NCI-H2196 treated with DMSO at 0.1 percent for 48 hours (cell line): ENCODE data around the gene B9D1.

Experiments
- DNase-seq: peaks from one replicate; lab custom pipeline; 2025; ENCODE audit not compliant: unreplicated experiment; lab: John Stamatoyannopoulos, UW

Gene B9D1

GRCh38 chr17:19341641-19342610, 20.6 kb downstream of the B9D1 start:
- no peak for DNase-seq

GRCh38 chr17:19341211-19341631, 21.3 kb downstream of the B9D1 start:
- no peak for DNase-seq

- DNase-seq: no peak
These were observed 23.1 kb downstream of the B9D1 start for GRCh38 chr17:19339341-19339815.

GRCh38 chr17:19338031-19338990, 24.2 kb downstream of the B9D1 start:
- no peak for DNase-seq

DNA sequence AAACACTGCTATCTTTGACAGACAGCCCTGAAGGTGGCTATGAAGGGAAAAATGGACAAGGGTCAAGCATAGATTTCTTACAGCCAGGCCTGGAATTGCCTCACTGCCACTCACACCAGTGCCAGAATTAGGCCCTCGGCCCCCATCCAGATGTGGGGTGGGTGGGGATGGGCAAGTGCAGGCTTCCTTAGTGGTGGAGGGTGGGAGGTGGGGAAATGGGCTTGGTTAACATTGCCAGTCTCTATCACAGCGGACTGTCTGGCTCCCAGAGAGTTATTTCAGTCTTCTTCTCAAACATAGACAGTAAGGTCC, 24.9 kb downstream of the B9D1 start:
- no peak for DNase-seq

DNA sequence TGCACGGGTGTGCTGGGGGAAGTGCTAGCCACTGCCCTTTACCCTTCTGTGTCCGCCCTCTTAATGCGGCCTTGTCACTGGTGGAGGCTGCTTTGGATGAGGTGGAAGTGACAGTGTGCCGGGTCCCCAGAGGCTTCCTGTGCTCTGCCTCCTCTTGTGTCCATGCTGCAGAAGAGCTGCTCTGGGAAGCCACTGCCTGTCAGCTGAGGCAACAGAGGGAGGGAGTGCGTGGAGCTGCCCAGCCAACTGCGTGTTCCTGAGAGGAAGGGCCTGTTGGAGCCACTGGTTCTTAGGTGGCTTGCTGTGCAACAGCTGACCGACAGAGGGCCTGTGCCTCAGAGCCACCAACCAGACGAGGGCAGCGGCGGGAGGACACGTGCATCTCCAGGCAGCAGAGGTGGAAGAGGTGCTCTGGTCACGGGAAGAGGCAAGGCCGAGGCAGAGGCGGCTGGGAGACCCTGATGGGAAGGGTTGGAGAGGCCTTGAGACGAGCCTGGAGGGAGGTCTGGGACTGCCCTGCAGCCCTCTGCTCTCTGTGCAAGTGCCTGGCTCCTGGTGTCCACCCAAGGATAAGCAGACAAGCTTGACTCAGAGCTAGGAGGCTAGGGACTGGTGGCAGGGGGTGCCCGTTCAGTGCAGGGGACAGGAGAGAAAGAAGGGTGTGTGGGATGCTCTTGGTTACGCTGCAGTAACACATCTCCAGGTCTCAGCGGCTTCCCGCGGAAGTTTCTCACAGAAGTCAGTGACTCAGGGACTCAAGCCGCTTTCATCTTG, 25.4 kb downstream of the B9D1 start:
- no peak for DNase-seq

DNA sequence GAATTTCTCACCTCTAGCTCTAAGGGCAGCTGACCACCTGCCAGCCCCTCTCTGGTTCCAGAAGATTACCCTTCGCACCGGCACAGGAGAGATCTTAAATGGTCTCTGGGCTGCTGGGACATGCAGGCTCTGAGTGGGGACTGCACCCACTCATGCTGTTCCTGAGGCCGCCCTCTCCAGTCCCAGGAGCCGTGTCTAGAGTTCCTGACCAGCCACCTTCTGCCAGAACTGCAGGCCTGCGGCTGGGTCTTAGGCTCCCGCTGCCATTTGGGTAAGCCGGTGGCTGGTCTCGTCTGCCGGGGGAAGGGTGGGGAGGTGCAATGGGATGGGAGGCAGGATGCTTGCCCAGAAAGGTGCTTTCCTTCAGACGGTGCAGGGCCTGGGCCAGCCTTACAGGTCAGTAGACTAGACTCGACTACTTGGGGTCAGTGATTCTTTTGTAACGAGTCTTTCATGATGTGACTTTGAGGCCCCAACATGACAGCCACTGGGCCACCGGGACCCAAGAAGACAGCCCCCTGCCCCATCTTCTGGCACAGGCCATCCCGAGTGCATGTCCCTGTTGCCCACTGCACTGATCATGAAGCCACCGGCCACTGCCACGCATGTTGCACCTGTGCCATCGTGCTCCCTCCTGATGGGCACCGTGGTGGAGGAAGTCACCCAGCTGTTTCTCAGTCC, 26.4 kb downstream of the B9D1 start:
- no peak for DNase-seq

DNA sequence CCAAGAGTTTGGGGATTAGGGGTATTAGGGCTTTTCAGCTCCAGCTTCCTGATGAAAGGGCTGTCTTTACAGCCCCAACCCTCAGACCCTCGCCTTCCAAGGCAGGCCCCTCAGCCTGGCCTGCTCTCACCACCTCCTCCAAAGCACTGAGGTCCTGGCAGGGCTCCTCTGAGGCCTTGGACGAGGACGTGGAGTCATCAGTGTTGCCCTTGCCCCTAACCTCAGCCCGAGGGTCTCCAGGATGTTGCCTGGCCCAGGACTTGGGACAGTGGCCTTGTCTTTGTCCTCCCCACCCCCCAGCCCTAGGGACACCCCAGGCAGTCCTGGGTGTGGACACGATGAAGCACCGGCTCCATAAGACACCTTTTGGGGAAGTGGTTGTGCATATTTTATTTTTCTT, 28.2 kb downstream of the B9D1 start:
- DNase-seq: no peak

DNA sequence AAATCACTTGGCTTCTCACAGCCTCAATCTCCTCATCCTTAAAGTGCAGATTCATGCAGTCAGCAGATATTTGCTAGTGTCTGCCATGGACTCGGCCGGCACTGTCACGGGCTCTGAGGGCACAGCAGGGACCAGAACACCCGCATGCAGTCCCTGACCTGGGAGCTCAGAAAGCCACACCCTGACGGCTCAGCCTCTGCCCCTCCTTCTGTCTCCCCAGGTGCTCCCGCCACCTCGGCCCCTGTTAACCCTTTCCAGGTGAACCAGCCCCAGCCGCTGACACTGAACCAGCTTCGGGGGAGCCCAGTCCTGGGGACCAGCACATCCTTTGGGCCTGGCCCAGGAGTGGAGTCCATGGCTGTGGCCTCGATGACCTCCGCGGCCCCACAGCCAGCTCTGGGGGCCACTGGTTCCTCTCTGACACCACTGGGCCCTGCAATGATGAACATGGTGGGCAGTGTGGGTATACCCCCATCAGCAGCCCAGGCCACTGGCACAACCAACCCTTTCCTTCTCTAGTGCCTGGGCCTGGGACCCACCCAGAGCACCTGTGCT, 28.7 kb downstream of the B9D1 start:
- no peak for DNase-seq

DNA sequence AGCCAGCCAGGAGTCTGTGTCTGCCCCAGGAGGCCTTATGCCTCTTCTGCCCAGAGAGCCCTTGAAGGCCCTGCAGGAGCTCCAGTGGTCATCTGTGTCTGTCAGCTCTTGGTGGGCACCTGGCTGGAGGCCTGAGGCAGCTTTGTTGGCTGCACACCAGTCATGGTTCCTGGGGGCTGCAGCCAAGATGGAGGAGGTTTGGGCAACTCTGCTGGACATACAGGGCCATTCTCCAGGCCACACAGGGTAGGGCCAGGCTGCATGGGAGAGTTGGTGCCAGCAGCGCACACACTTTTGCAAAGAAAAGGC, 29.4 kb downstream of the B9D1 start:
- DNase-seq: no peak

DNA sequence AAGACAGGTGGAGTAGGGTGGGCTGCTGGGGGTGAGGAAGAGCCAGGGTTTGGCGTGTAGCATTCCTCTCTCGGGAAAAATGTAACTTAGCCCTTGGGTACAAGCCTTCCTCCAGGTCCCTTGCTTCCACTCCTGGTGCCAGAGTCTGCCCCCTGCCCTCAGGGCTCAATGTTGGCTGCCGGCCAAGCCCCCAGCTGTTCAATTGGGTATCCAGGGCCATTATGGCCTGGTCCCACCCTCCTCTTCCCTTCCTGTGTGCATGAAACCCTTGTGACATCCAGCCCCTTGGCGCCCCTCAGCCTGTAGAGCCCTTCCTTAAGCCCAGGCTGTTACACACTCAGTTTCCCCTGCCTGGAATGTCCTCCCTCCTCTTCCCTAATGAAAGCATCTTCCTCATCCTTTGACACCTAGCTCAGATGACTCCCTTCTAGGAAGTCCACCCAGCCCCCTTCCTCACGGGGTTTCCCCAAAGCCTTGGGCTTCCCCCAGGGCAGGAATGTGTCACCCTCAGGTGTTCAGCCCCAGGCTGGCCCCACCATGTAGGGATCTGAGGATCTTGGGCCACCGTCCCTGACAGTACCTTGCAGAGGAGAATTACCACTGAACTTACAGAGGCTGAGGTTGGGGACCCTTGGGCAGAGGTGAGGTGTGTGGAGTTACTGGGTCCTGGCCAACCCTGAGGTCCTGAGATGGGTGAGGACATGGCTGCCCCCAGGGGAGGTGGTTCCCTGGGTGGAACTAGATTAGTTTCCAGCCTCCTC, 30.0 kb downstream of the B9D1 start:
- DNase-seq: no peak

- DNase-seq: no peak
These were observed 30.8 kb downstream of the B9D1 start for GRCh38 chr17:19331543-19332245.

DNA sequence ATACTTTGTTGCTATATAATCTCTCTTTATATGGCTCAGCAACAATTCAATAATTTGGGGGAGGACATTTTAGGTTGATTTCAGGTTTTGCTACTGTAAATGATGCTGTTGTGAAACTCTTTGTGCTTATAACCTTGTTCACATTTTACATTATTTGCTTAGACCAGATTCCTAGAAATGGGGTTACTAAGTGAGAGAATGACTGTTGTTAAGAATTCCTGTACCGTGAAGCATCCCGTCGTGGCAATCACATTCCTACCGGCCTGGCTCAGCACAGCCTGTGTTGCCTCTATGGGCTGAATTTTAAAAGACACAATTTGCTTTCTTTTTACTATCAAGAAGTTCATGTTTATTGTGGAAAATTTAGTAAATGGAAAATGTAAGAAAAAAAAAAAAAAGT, 31.4 kb downstream of the B9D1 start:
- DNase-seq: no peak

GRCh38 chr17:19330271-19330670, 32.3 kb downstream of the B9D1 start:
- no peak for DNase-seq

GRCh38 chr17:19329839-19330238, 32.7 kb downstream of the B9D1 start:
- no peak for DNase-seq

- DNase-seq: no peak
These were observed 33.4 kb downstream of the B9D1 start for GRCh38 chr17:19329136-19329535.

DNA sequence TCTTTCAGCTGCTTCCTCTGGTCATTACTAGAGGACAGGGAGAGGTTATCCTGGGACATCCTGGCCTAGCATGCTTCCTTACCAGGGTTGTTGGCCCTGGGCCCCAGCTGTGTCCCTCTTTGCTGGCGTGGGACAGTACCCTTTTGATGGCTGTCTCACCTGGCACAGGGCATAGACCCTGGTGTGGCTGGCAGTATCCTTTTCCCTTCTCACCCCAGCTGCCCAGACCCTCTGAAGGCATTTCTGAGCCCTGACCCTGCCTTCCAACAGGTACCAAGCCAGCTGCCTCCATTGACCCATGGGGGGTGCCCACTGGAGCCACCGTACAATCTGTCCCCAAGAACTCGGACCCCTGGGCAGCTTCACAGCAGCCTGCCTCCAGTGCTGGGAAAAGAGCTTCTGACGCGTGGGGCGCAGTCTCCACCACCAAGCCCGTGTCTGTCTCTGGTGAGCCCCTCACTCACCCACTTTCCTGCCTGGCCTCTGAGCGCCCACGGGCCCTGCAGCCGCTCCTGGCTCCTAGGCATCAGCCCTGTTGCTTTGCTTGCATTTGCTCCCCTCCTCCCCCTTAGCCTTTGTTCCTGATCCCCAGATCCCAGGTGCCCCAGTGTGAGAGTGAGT, 34.0 kb downstream of the B9D1 start:
- no peak for DNase-seq

- DNase-seq: no peak
These were observed 35.3 kb downstream of the B9D1 start for GRCh38 chr17:19327031-19327783.
